ACHN (cell line): ENCODE data around the gene ZMYND15.

Source experiments
- DNase-seq: peaks from one replicate; pipeline ENCODE4 v3.0.0-alpha.2; 2015
- in situ Hi-C: cut with HindIII; loops from 2 replicates; pipeline ENCODE4 v1.10.0; 2017; ENCODE audit warnings: low sequenced_read_pairs, low pct_ligation_motif_present, low pct_unique_long_range_greater_than_20kb

The ZMYND15 gene

DNA sequence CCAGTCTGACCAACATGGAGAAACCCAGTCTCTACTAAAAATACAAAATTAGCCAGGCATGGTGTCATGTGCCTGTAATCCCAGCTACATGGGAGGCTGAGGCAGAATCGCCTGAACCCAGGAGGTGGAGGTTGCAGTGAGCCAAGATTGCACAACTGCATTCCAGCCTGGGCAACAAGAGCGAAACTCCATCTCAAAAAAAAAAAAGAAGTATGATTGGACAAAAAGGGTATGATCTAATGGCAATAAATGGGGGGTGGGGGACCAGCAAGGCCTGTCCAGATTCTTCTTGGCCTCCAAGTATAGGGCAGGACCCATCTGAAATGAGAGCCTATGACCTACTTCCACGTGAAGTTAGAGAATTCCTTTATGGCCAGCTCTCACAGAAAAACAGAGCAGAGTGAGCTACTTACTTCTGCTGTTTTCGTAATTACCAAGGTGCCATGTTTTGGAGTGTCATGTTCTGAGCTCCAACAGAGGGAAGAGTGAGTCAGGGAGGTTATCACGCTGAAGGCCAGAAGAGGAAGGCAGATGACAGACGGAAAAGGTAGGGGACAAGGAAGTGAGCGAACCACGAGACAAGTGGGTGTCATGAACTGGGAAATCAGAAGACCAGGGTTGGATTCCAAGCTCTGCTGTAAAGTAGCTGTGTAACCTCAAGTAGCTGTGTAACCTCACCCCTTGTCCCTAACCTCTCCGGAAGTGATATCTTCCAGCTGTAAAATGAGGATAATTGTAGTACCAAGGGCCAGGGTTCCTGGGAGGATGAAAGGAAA is 3.6 kb upstream of the ZMYND15 start:
- in situ Hi-C loops = no loop called here
- DNase-seq = no peak

DNA sequence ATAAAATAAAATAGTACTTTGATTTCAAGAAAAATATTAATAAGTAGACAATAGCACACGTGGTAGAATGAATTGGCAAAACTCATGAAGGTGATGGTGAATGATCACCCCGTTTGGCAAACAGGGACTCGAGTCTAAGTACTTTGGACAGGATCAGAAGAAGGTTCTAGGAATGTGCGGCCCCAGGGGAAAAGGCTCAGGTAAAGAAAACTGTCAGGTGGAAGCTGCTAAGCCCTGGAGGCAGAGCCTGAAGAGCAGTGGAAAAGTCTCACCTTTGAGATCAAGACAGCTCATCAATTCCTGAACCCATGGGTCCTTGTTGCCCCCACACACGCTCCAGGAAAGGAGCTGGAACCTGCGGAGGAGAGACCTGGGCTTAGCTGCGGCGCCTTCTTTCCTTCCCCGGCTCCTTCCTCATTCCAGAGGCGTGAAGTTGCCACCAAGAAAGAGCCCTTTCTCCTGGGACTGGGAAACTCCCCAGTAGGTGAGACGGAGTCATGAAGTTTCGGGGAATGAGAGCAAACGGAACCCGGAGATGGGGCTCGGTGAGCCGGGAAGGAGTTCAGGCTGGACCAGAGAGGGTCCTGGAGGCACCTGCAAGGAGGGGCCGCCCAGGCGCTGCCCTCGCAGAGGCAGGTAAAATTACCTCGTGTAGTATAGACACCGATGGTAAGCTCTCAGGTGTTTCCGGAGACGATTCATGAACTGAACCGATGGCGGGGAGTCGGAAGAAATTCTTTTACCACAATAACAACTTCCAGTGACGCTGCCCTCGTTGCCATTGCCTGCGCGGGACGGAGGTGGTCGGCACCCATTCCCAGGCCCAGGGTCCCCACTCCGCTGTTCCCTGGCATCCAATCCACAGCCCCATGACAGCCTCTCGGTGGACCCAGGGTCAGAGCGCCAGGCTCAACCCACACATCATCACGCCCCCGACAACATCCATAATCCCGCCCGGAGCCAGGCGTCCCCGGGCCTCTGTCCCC is 1.2 kb upstream of the ZMYND15 start:
- peak; percentile 25 for DNase-seq

DNA sequence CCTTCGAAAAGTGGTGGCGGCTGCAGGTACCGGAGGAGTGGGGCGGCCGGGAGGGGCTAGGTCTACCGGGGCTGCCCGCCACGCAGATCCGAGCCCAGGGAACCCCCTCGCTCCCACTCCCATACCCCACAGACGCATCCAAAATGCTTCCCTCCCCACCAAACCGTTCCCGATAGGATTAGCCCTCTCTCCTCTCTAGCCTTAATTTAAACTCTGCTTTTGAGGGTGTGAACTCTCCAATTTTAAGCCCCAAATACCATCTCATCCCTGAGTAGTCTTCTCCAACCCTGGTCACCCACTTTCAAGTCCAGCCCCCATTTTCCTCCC is 355 bp downstream of the ZMYND15 start:
- no peak for DNase-seq
- in situ Hi-C loops = no loop called here

More for the DNA sequence above, 1.2 kb upstream of the ZMYND15 start:
- in situ Hi-C loops = no loop called here

DNA sequence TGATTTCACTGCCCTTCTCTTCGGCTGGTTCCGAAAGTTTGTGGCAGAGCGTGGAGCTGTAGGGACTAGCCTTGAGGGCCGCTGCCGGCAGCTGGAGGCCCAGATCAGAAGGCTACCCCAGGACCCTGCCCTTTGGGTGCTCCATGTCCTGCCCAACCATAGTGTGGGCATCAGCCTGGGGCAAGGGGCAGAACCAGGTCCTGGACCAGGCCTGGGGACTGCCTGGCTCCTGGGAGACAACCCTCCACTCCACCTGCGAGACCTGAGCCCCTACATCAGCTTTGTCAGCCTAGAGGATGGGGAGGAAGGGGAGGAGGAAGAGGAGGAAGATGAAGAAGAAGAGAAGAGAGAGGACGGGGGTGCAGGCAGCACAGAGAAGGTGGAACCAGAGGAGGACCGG is 951 bp downstream of the ZMYND15 start:
- no peak for DNase-seq
- in situ Hi-C loops = no loop called here

DNA sequence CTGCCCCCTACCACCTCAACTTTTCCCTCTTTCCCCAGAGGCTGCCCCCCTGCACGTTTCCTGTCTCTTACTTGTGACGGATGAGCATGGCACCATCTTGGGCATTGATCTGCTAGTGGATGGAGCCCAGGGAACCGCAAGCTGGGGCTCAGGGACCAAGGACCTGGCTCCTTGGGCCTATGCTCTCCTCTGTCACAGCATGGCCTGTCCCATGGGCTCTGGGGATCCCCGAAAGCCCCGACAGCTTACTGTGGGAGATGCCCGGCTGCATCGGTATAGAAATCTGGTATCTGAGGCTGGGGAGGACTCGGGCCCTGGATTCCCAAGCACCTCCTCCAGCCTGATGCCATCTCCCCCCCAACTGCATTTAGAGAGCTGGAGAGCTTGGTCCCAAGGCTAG is 1.9 kb downstream of the ZMYND15 start:
- DNase-seq = no peak
- in situ Hi-C loops = no loop called here

DNA sequence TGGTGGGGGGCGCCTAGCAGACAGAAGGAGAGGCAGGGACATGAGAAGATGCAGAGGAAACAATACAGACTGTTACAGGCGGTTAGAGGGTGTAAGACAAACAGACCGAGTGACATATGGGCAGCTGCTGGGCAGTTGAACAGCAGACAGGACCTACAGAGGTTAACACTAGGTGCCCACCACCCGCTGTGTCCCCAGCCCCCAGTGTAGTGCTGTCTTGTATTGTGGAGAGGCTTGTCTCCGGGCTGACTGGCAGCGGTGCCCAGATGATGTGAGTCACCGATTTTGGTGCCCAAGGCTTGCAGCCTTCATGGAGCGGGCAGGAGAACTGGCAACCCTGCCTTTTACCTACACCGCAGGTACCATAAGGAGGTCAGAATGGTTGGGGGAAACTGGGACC is 2.5 kb downstream of the ZMYND15 start:
- DNase-seq = no peak
- in situ Hi-C loops = no loop called here

DNA sequence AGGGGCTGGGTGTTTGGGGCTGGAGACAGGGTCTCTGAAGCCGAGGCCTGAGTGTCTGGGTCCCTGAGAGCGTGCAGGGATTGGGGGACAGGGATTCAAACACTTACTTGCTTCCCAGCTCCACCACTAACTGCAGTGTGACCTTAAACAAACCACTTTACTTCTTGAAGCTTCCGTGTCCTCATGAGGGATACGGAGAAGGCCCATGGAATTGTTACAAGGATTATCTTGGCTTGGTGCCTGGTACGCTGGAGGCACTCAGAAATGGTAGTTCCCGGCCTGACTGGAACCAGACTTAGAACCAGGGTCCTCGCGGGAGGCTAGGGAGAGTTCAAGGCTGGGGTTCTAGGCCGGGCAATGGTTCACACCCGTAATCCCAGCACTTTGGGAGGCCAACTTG is 3.0 kb downstream of the ZMYND15 start:
- no peak for DNase-seq
- in situ Hi-C loops = no loop called here

DNA sequence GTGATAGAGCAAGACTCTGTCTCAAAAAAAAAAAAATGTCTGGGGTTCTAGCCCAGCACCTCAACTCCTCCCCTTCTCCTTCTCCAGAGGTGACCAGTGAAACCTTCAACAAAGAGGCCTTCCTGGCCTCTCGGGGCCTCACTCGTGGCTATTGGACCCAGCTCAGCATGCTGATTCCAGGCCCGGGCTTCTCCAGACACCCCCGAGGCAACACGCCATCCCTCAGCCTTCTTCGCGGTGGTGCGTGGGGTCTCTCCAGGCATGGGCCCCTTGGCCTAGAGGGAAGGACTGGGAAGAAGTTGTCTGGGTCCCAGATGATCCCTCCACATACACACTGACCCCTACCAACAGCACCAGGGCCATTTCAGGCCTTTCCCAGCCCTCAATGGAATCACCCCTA is 3.6 kb downstream of the ZMYND15 start:
- in situ Hi-C loops = no loop called here
- DNase-seq = no peak

DNA sequence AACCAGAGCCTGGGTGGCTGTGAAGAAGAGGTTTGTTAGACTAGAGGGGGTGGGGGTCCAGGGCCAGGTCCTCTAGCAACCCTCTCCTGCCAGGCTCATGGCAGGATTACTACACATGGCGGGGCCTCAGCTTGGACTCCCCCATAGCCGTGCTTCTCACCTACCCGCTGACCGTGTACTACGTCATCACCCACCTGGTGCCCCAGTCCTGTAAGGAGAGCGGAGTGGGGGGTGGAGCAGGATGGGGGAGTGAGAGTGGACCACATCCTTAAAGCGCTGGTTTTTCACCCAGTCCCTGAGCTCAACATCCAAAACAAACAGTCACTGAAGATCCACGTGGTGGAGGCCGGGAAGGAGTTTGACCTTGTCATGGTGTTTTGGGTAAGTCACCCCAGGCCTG is 4.3 kb downstream of the ZMYND15 start:
- in situ Hi-C loops = no loop called here
- no peak for DNase-seq

DNA sequence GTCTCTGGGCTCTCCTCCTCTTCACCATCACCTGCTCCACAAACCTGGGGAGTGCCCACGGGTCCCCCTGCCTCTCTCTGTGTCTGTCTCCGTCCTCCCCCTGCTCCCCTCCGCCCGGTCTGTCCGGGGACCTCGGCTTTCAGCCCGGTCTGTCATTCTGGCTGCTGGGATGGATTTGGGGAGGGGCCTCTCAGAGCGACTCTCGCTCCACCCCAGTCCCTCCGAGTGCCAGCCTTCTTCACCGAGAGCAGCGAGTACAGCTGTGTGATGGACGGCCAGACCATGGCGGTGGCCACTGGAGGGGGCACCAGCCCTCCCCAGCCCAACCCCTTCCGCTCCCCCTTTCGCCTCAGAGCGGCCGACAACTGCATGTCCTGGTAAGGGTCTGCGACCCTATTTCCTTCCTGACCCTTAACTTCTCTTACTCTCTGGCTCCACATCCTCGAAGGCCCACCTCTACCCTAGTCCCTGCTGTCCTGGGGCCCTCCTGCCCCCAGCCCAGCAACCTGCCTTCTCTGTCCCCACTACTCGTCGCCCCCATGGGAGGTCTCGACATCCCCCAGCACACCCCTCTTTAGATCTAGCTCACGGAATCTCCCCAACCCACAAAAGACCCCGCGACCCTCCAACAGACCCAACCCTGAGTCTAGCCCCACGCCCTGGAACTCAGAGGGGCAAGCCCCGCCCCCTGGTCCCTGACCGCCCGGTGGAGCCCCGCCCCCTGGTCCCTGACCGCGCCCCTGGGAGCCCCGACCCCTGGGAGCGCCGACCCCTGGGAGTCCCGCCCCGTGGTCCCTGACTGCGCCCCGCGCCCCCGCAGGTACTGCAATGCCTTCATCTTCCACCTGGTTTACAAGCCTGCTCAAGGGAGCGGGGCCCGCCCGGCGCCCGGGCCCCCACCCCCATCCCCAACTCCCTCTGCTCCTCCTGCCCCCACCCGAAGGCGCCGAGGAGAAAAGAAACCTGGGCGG is 5.7 kb downstream of the ZMYND15 start:
- in situ Hi-C loops = no loop called here
- DNase-seq = no peak

DNA sequence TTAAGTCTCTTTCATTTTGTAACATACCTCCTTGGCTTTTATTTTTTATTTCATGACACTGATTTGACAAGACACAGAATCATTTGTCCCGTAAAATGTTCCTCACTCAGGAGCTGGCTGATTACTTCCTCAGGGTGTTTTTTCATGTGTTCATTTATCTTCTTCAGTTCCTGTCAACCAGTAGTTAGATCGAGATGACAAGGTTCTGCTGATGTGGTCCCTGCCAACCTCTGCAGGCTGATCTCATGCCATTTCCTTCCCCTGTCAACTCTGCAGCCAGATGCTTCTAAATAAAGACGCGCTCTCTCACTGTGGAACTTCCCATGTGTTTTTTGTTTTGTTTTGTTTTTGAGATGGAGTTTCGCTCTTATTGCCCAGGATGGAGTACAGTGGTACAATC is 8.2 kb downstream of the ZMYND15 start:
- in situ Hi-C loops = no loop called here
- no peak for DNase-seq

DNA sequence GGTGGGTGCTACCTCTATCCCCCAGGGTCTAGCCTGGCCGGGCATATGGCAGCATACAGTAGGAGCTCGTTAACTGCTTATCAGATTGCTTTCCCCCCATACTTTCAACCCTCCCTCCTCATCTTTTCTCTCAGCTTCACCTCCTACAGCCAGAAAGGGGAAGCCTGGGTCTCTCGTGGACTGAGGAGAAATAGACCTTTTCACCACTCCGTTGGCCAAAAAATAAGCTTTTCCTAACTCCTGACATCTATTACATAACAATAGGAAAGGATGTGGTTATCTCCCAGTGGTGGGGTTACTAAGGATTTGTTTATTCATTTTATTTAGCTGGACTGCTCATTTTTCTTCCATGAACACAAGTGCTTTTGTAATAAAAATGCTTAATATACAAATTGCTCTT is 9.1 kb downstream of the ZMYND15 start:
- in situ Hi-C loops = no loop called here
- DNase-seq = no peak

DNA sequence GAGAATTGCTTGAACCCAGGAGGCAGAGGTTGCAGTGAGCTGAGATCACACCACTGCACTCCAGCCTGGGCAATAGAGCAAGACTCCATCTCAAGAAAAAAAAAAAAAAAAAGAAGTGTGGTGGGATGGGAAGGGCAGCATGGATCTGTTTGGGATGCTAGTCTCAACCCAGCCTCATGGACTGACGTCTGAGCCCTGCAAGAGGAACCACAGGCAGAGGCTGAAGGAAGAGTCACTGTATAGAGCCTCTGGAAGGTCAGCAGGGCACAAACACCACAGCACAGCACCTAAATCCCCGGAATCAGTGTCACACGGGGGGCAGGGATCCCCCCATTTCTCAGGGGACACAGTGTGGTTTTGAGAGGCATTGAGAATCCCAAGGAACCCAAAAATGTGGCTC is 11.0 kb downstream of the ZMYND15 start:
- no peak for DNase-seq
- in situ Hi-C loops = no loop called here

DNA sequence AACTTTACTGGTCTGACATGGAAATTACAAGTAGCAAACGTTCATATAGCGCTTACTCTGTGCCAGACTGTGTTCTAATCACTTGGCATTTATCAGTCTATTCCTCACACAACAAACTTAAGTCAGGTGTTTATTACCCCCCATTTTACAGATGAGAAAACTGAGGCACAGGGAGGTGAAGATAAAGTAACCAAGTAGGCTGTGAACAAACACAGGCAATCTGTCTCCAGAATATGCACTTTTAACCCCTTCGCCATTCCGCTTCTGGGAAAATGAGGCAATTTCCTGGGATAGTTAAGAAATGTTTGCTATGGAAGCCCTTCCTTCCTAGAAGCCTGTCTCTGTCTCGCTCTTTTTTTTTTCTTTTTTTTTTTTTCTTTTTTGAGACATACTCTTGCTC is 12.3 kb downstream of the ZMYND15 start:
- in situ Hi-C loops = no loop called here
- DNase-seq = no peak

DNA sequence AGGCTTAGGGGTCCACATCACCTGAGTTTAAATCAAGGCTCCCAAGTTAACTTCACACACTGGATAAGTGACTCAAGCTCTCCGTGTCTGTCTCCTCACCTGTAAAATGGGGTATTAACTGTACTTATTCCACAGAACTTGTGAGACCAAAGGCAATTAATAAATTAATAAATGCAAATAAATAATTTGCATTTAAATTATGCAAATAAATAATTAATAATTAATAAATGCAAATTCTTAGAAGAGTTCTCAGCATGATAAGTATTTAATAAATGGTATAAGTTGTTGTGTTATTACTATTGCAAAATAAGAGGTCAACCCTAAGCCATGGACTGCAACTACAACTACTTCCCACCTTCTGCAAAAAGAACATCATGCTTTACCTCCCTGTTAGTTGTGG is 13.8 kb downstream of the ZMYND15 start:
- in situ Hi-C loops = no loop called here

DNA sequence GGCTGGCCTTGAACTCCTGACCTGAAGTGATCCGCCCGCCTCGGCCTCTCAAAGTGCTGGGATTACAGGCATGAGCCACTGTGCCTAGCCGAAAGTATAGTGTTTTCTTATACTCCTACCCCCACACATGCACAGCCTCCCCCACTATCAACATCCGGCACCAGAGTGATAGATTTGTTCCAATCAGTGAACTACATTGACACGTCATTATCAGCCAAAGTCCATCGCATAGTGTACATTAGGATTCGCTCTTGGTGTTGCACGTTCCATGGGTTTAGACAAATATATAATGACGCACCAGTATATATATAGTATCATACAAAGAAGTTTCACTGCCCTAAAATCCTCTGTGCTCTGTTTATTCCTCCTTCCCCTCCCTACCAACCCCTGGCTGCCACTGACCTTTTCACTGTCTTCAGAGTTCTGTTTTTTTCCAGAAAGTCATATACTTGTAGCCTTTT is 20.2 kb downstream of the ZMYND15 start:
- in situ Hi-C loops = no loop called here
- no peak for DNase-seq

More for the DNA sequence above, 13.8 kb downstream of the ZMYND15 start:
- DNase-seq = no peak

DNA sequence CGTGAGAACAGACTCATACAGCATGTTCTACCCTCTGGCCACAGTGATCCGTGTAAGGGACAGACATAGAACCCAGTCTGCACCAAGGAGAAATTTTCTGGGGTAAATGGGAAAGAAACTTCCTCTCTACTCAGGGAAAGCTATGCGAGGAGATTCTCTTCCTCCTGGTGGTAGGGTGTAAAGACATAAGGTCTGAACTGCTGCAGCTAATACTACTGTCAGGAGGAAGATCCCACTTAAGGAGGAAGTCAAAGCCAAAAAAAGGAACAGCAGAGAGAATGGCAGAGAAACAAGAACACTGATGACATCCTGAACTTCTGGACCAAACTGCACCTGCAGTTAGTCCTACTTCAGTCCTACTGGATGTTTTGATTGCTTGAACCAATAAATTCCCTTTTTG is 25.0 kb downstream of the ZMYND15 start:
- DNase-seq = no peak
- in situ Hi-C loops = no loop called here

DNA sequence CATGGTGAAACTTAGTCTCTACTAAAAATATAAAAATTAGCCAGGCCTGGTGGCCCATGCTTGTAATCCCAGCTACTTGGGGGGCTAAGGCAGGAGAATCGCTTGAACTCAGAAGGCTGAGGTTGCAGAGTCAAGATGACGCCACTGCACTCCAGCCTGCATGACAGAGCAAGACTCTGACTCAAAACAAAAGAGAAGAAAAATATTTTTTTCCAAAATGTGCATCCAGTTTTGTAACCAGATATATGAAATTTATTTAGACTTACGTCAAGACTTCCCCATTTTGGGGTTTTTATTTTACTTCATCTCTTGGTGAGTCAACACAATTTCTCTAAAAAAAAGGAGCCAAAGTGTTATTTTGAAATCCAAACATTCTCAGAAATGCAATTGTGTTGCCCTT is 26.6 kb downstream of the ZMYND15 start:
- DNase-seq = no peak
- in situ Hi-C loops = no loop called here

DNA sequence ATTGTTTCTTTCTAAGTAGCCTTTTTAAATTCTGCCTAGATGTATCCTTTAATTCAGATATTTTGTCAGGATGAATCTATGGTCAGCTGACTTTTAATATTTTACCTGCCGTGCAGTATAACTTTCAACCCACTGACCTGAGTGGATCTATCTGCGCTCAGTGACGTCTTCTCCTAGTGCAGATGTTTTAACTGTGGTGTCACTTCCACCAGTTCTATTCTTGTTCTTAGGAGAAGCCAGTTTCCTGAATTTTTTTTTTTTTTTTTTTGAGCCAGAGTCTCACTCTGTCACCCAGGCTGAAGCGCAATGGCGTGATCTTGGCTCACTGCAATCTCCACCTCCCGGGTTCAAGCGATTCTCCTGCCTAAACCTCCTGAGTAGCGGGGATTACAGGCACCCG is 27.1 kb downstream of the ZMYND15 start:
- in situ Hi-C loops = no loop called here

More for the DNA sequence above, 27.1 kb downstream of the ZMYND15 start:
- DNase-seq = no peak
